Measurements from ENCODE around the gene KIAA1614.
A peak's percentile ranks its signal among the peaks of the same experiment; 100 is the strongest.
"Not testable (repeated sequence)": the region's sequence is repeated elsewhere in the genome, so short reads cannot be mapped to it uniquely, and the experiment has no call there.

Gene KIAA1614

GRCh38 chr1:180966312-180966711 is 53.6 kb downstream of the KIAA1614 start:
- no peak for DNase-seq

DNA sequence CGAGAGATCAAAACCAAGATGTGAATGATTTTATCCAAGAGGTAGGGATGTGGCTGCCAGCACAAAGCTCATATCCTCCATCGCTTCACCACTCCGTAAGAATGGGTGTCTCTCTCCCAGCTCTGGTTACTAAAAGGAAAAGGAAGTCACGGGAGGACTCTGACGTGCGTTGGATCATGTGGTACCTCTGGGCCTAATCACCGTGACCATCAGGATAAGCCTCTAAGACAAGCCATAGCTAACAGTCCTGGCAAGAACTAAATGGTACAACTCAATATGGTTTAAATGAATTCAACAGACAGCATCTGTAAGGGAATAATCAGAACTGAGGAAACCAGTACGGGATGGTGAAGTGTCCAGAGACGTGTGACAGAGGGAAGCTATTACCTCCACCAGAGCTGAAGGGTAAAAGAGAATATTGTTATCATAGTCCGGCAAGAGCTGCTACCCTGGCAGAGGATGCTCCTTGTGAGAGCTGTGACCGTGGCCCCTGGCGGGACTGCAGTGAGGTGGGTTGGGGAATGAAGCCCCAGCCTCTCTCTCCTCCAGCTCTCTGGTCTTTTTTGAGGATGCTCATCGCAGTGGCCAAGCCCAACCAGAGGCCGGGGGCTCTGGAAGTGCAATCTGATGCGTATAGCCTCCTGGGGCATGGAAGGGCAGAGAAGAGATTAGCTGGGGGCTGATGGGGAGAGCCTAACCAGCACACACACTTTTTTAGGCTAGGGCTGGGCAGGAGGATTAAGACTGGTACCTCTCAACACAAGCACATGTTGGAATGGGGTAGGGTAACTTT is 54.2 kb downstream of the KIAA1614 start:
- no peak for DNase-seq

DNA sequence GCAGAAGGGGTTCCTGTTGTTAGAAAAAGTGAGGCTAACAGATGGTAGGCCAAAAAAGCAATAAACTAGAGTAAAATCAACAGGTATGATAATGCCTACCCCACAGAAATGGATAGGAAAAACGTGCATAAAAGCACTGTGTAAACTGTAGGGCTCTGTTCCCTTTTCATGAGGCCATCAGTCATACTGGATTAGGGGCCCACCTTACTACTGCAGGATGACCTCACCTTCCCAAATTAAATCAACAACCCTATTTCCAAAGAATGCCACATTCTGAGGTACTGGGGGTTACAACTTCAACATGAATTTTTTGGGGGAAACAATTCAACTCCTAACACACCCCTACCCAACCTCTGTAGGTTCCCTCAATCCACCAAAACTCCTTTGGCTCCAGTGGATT is 54.9 kb downstream of the KIAA1614 start:
- no peak for DNase-seq

DNA sequence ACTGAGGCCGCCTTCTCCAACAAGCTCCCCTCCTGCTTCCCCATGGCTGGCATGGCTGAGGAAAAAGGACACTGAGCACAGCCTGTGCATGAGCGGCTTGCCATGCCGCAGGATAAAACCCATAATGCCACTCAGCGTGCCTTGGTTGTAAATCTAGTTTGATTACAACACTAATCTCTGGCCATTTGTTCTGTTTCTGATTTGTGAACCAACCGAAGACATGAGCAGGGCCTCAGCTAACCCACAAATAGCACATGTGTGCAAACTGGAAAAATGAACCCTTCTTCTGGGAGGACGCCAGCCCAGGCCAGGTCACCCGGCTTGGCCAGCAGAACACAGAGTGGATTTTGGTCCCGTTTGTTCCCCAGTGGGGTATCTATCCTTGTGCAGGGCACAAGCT is 56.1 kb downstream of the KIAA1614 start:
- not testable (repeated sequence) for DNase-seq

DNA sequence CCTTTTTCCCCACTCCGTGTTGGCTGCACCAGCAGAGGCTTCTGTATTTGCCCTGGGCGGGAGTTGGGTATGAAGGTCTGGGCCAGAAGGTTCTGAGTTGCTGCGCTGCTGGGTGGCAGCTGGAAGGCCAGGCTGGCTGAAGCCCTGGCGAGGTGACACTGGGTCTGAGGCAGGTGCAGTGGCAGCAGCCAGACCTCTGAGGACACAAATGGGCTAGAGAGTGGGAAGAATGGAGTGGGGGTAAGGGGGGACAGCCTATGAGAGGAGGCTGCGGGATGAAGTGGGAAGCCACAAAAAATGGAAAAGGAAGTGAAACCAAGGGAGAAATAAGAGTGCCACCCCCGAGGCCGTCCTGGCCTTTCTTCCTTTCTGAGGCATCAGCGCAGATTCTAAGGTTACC is 56.7 kb downstream of the KIAA1614 start:
- no peak for DNase-seq

- peak; percentile 96 for DNase-seq
Measured at GRCh38 chr1:180970333-180971079, 57.8 kb downstream of the KIAA1614 start.

GRCh38 chr1:180971273-180971997 is 58.7 kb downstream of the KIAA1614 start:
- DNase-seq = no peak

DNA sequence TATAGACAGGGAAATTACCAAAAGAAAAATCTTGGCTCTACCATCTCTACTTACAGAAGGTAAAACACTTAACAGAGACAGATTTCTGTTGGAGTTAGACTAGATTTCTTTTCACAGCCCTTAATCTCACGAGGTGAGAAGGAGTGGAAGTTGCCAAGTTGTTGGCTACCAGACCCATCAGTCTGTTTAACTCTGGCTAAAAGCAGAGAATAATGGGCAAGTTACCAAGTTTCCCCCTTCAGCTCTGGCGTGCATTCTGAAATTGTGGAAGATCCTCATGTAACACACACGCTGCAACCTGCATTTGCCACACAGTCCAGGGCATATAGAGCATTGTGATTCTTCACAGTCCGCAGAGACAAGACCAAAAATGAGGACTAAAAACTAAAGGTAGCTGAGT is 60.7 kb downstream of the KIAA1614 start:
- DNase-seq = no peak

DNA sequence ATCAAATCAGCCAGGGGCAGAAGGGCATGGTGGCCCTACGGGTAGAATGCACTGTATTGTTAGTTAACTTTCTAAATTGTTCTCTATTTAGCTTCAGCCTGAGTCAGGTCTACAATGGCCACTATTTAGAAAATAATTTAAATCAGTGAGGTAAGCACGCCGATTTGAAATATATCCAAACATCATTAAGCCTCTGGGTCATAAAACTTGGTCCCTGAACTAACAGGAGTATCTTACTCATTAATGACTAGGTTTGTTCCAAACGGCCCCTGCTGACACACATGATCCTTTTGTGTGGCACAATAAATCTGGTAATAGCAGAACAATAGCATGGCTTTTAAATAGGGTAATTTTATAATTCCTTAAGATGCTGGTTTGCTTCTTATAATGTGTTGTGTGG is 61.5 kb downstream of the KIAA1614 start:
- DNase-seq = no peak

DNA sequence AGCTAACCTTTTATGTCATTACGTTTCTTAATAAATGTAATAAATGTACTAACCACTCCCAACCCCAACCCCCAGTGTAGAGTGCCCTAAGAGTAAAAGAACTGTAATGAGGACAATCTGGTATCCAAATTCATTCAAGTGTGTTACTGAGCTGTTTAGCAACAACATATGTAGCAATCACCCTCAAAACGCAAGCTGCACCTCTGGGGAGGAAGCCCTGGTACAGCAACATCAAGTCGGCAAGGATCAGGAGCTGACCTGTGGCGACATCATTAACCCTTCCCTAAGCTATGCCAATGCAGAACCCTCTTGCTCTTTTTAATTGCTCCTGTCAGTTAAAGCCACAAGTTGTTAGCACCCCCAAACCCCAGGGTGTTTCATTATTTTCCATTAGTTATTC is 62.9 kb downstream of the KIAA1614 start:
- DNase-seq = no peak

DNA sequence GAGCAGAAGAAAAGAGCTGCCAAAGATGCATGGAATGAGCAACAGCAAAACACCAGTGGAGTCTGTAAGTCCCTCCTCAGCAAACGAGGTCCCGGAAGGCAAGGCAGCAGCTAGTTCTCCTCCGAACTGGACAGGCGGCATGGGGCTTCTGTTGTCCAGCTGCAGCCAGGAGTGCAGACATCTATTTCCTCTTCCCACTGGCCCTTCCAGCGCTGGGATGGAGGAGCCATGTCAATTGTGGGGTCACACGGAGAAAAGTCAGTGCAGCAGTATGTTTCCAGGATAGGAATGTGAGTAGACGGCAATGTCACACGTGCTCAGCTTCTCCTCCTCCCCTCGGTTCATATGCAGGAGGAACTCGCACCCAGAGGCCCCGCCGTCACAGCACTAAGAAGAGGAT is 63.5 kb downstream of the KIAA1614 start:
- DNase-seq = no peak

DNA sequence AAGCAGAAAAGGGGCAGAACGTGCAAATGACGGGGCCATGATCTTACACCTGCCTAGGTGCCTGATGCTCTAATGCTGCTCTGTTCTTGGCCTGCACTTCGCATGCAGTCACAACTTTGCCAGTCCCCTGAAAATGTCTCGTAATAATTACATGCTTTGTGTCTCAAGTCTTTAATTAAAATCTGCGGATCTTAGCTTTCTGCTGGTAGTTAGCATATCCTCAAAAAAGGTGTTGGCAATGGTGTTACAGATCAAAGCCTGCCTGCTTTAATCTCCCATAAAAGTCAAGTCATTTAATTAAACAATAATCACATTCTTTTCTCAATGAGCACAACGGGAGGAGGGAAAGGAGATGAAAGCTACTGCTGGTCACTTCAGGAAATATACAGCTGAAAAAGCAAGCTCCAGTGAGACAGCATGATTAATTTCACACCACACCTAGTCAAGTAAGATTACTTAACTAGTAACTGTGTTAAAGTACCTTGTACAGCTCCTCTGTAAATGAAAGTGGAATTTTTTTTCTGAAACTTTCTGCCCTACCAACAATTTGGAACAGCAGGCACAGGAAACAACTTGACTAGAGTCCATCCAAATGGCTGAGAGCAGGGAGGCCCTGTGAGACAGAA is 64.1 kb downstream of the KIAA1614 start:
- DNase-seq = no peak

GRCh38 chr1:180981596-180982387 is 69.1 kb downstream of the KIAA1614 start:
- no peak for DNase-seq

DNA sequence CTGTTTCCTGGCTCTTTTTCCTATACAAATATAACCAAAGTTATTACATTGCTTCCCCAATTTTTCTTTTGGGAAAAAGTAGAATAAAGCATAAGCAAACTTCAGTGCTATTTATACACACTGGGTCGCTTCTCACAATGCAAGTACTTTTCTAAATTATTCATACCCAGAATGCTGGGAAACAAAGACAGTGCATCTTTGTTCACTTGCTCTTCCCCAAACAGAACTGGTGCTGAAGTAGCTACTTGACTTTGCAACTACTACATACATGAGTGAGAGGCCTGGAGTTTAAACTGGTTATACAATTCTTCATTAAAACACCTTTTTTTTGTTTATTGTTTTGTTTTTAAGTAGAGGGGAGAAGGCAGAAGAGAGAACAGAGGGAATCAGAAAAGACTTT is 69.7 kb downstream of the KIAA1614 start:
- no peak for DNase-seq

DNA sequence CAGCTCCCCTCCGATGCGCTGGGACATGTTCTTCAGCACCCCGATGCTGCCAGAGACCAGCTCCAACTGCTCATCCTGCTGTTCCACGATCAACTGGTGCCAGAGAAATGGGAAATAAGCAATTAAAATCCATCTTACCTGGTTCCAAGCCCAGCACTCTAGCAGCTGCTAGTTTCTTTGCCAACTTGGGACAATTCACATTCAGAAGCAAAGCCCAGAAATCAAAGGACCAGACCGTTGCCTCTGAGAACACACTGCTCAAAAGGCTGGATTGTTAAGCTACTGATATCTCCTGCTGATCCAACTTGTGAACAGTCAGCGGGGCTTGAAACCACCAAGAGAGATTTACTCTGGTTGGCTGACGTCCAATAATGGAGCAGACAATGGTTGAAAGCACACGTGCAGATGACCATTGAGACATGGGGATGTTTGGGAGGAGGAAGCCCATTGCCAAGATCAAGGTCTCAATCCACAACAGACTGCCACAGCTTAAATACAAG is 75.6 kb downstream of the KIAA1614 start:
- no peak for DNase-seq

GRCh38 chr1:180994262-180994661 is 81.6 kb downstream of the KIAA1614 start:
- no peak for DNase-seq

DNA sequence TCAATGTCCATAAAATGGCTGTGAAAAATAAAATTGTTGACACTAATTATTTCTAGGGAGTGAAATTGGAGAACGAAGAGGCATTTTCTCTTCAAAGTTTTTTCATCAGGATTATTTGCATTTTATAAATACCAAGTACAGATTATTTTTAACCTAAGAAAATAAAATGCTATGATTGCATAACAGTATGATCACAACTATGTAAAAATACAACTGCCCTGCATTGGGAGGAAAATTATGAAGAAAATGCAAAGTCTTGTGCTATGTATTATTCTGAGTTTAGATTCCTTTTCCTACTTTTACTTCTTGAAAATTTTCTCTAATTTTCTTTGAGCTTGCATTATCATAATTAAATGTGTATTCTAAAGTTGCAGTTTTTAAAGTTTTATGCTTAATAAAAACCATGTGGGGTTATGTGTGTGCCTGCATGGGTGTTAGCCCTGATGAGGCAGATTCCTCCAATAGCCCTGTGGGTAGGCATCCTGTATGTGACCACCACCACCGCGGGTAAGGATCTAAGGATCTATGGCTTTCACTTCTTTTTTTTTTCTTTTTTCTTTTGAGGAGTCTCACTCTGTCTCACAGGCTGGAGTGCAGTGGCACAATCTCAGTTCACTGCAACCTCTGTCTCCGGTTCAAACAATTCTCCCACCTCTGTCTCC is 85.3 kb downstream of the KIAA1614 start:
- DNase-seq = no peak
